Keratinocyte (primary cell): ENCODE measurements around the gene TTC4. TPM values are rescaled to one million over a fixed set of nuclear protein-coding genes. Genes with fewer than 3 reads are reported as not detected.

ENCODE experiments used
- DNase-seq: peaks from one replicate; pipeline ENCODE4 v3.0.0-alpha.2; 2011; ENCODE audit warnings: low read depth, missing footprints, low spot score
- FAIRE-seq: peaks from 2 replicates; lab custom pipeline; 2011; peaks lifted over from hg19 to GRCh38; lab: Jason Lieb, UNC
- H2AFZ ChIP-seq: 2 replicates; pipeline ENCODE4 v1.6.0; 2012; ENCODE audit warnings: low read length, control low read depth, inconsistent platforms; ENCODE audit not compliant: control insufficient read depth
- H3K27ac ChIP-seq: 2 replicates; pipeline ENCODE4 v1.5.1; 2011; ENCODE audit warnings: low read length; ENCODE audit not compliant: control insufficient read depth, insufficient read depth
- H3K27me3 ChIP-seq: 3 replicates; pipeline ENCODE4 v1.6.0; 2011; ENCODE audit warnings: low read length; ENCODE audit not compliant: control insufficient read depth, insufficient read depth; ENCODE audit errors: extremely low read depth
- H3K36me3 ChIP-seq, 2 experiments: 2 replicates in 1 of 2; 3 replicates in 1 of 2; pipeline ENCODE4 v1.5.1; 2011; ENCODE audit warnings: low read length in 2 of 2, mild to moderate bottlenecking in 1 of 2; ENCODE audit not compliant: control insufficient read depth in 2 of 2, insufficient read depth in 2 of 2; ENCODE audit errors: extremely low read depth in 1 of 2
- H3K4me1 ChIP-seq: 3 replicates; pipeline ENCODE4 v1.5.1; 2011; ENCODE audit warnings: low read length; ENCODE audit not compliant: control insufficient read depth, insufficient read depth; ENCODE audit errors: extremely low read depth
- H3K4me2 ChIP-seq: 3 replicates; pipeline ENCODE4 v1.6.0; 2011; ENCODE audit warnings: low read depth, low read length; ENCODE audit not compliant: control insufficient read depth, insufficient read depth; ENCODE audit errors: extremely low read depth
- H3K4me3 ChIP-seq, 3 experiments: fragments of 200-600 bp in 1 of 3; sonication (generic) in 1 of 3; 2 replicates in 2 of 3; 3 replicates in 1 of 3; pipeline ENCODE4 v1.5.1; 2011 to 2016; ENCODE audit warnings: low read length in 3 of 3, mild to moderate bottlenecking in 3 of 3, control low read depth in 2 of 3, inconsistent platforms in 1 of 3, low read depth in 1 of 3, mixed read lengths in 1 of 3, mixed run types in 1 of 3, moderate library complexity in 1 of 3; ENCODE audit not compliant: control insufficient read depth in 2 of 3, insufficient read depth in 2 of 3; ENCODE audit errors: extremely low read depth in 1 of 3
- H3K79me2 ChIP-seq: 2 replicates; pipeline ENCODE4 v1.6.0; 2012; ENCODE audit warnings: low read length; ENCODE audit not compliant: control insufficient read depth, insufficient read depth
- H3K9ac ChIP-seq: 3 replicates; pipeline ENCODE4 v1.6.0; 2011; ENCODE audit warnings: low read length; ENCODE audit not compliant: control insufficient read depth, insufficient read depth; ENCODE audit errors: extremely low read depth
- H3K9me1 ChIP-seq: 3 replicates; pipeline ENCODE4 v1.6.0; 2011; ENCODE audit warnings: low read length; ENCODE audit not compliant: control insufficient read depth, insufficient read depth; ENCODE audit errors: extremely low read depth
- H3K9me3 ChIP-seq: 2 replicates; pipeline ENCODE4 v1.5.1; 2012; ENCODE audit warnings: low read depth, low read length; ENCODE audit not compliant: control insufficient read depth
- H4K20me1 ChIP-seq: 3 replicates; pipeline ENCODE4 v1.6.0; 2011; ENCODE audit warnings: low read length; ENCODE audit not compliant: control insufficient read depth, insufficient read depth; ENCODE audit errors: extremely low read depth
- EZH2 ChIP-seq: IDR thresholded peaks from one replicate; pipeline ENCODE4 v1.6.1; 2012; ENCODE audit warnings: inconsistent platforms, mild to moderate bottlenecking, low read length, moderate library complexity
- dilution Hi-C: fragments of 300-500 bp; cut with MboI; formaldehyde crosslinking; loops from one replicate; pipeline ENCODE4 v1.7.0; 2020; ENCODE audit warnings: low sequenced_read_pairs; ENCODE audit not compliant: extremely low pct_ligation_motif_present
- polyA plus RNA-seq, 5 experiments: library from polyadenylated mRNA; depleted of rRNA in 3 of 5; stranded (reverse) in 3 of 5; stranded (forward) in 1 of 5; unstranded in 1 of 5; fragments of >200 nt; gene quantifications; 1 replicate in 1 of 5; 2 replicates in 3 of 5; 3 replicates in 1 of 5; pipeline versions ENCODE4 v1.2.1 to v1.2.3, GENCODE V29; 2011 to 2012; ENCODE audit warnings: missing spikeins in 2 of 5, low read depth in 1 of 5, low replicate concordance in 1 of 5
- TF ChIP-seq, protein P1 (sequence below), 3 experiments: IDR thresholded peaks in 1 of 3; conservative IDR thresholded peaks in 1 of 3; optimal IDR thresholded peaks in 1 of 3; 2 replicates in 2 of 3; 3 replicates in 1 of 3; pipeline versions ENCODE3 to v1.5.1; 2011; ENCODE audit warnings: low read length in 3 of 3, mild to moderate bottlenecking in 3 of 3, moderate library complexity in 2 of 3, control low read depth in 1 of 3, inconsistent platforms in 1 of 3; ENCODE audit not compliant: insufficient read depth in 2 of 3; ENCODE audit errors: extremely low read depth in 1 of 3

Gene TTC4
- polyA plus RNA-seq, 1 donor (not counting 4 experiments of a cell fraction or from before 2014, with no cell fraction given) = 40.3 TPM

DNA sequence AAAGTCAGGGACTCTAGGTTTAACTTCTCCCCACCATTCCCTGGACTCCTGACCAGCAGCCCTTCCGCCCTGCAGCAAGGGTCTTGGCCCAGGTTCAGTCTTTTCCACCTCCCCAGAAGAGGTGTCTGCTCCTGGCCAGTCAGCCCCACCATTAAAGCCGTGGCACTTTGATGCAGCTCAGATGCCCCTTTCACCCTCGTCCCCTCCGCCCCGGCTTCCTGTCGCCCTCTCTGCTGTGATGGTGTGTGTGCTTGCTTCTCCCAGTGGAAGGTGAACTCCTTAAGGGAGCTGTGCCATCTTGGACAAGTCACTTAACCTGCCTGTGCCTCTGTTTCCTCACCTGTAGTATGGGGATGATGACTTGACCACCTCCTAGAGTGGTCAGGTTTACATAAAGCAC lies 17.8 kb upstream of the TTC4 start:
- Histone ChIP-seq H2AFZ (no peak overlapping the region), H3K4me3 (no peak overlapping the region), H3K4me1 (no peaks in the 10 kb centered on the region), H3K4me2 (no peak overlapping the region), H3K9me3 (no peaks in the 10 kb centered on the region), H4K20me1 (no peaks in the 10 kb centered on the region), H3K9me1 (no peaks in the 10 kb centered on the region), H3K36me3 (no peaks in the 10 kb centered on the region), H3K9ac (no peak overlapping the region), H3K79me2 (no peaks in the 10 kb centered on the region), H3K27me3 (peaks cover 4% of the 10 kb centered on the region), H3K27ac (no peak overlapping the region)
- TF ChIP-seq, protein P1, sequence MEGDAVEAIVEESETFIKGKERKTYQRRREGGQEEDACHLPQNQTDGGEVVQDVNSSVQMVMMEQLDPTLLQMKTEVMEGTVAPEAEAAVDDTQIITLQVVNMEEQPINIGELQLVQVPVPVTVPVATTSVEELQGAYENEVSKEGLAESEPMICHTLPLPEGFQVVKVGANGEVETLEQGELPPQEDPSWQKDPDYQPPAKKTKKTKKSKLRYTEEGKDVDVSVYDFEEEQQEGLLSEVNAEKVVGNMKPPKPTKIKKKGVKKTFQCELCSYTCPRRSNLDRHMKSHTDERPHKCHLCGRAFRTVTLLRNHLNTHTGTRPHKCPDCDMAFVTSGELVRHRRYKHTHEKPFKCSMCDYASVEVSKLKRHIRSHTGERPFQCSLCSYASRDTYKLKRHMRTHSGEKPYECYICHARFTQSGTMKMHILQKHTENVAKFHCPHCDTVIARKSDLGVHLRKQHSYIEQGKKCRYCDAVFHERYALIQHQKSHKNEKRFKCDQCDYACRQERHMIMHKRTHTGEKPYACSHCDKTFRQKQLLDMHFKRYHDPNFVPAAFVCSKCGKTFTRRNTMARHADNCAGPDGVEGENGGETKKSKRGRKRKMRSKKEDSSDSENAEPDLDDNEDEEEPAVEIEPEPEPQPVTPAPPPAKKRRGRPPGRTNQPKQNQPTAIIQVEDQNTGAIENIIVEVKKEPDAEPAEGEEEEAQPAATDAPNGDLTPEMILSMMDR (optimal IDR thresholded peaks at IDR 0.05 in 1 of 3, IDR thresholded peaks at IDR 0.05 in 1 of 3, conservative IDR thresholded peaks at IDR 0.05 in 1 of 3; ENCODE audit: extremely low read depth in 1 of 3, insufficient read depth in 2 of 3, low read length in 3 of 3) = no peak
- no peak for TF ChIP-seq EZH2
- dilution Hi-C loops = no loop called here
- DNase-seq (no peak), FAIRE-seq (no peak)

DNA sequence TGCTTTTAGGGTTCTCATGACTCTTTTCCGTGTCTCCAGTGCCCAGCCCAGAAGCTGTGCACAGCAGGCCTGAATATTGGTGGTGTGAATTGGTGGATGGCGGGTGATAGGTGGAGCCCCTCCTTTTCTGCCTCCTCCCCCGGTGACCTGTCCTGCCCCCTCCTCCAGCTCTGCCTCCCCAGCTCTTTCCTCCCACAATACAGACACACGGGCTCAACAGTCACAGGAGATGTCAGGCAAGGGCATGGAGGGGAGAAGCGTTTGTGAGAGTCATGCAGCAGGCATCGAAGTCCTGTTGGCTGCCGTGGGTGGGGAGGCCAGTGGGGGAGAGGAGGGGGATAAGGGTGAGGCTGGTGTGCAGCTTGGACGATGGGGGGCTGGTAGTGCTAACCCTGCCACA lies 17.3 kb upstream of the TTC4 start:
- Histone ChIP-seq H3K4me2 (no peak overlapping the region), H3K79me2 (no peaks in the 10 kb centered on the region), H3K27me3 (peaks cover 6% of the 10 kb centered on the region), H3K4me3 (no peak overlapping the region), H3K9me1 (no peaks in the 10 kb centered on the region), H3K36me3 (no peaks in the 10 kb centered on the region), H3K9ac (no peak overlapping the region), H2AFZ (no peak overlapping the region), H3K9me3 (no peaks in the 10 kb centered on the region), H4K20me1 (no peaks in the 10 kb centered on the region), H3K4me1 (no peaks in the 10 kb centered on the region), H3K27ac (no peak overlapping the region)
- TF ChIP-seq EZH2 = no peak
- TF ChIP-seq, protein P1 (optimal IDR thresholded peaks at IDR 0.05 in 1 of 3, IDR thresholded peaks at IDR 0.05 in 1 of 3, conservative IDR thresholded peaks at IDR 0.05 in 1 of 3; ENCODE audit: extremely low read depth in 1 of 3, insufficient read depth in 2 of 3, low read length in 3 of 3) = no peak
- DNase-seq = no peak
- no peak for FAIRE-seq
- dilution Hi-C loops = no loop called here
